ENCODE data around the gene HS2ST1. TPM values are rescaled to one million over a fixed set of nuclear protein-coding genes. Genes with fewer than 3 reads are reported as not detected.

HS2ST1 gene
- total and polyA plus RNA-seq, 10 of the 15 experiments (the other 5 are each of a cell fraction or from before 2014, with no cell fraction given), result 5.4 to 30.8 (median 18.6) TPM

GRCh38 chr1:86913896-86914600 lies 387 bp upstream of the HS2ST1 start, which contains the start of gene SELENOF (continued):
- TF ChIP-seq EZH2 (IDR thresholded peaks at IDR 0.05; ENCODE audit: borderline replicate concordance, control insufficient read depth, low read depth, low read length) (no peak), ASH2L (IDR thresholded peaks at IDR 0.05; ENCODE audit: borderline replicate concordance, low read depth) (no peak), NKRF (conservative IDR thresholded peaks at IDR 0.05) (peak; percentile 80; the same call in 1 of the 2 replicates), ZNF687 (IDR thresholded peaks at IDR 0.05) (no peak), NR2C1 (IDR thresholded peaks at IDR 0.05) (no peak), PAX8 (IDR thresholded peaks at IDR 0.05) (no peak), SMC3 (IDR thresholded peaks at IDR 0.05; ENCODE audit: borderline replicate concordance, low read length) (0 out of 2 replicates have a peak, but pooled peaks have one; percentile 1), CUX1 (IDR thresholded peaks at IDR 0.05; ENCODE audit: insufficient replicate concordance, low read depth, low read length) (no peak), BCL3 (IDR thresholded peaks at IDR 0.05; ENCODE audit: borderline replicate concordance, insufficient read depth, low read depth, low read length, poor library complexity, severe bottlenecking) (no peak), ZBTB33 (IDR thresholded peaks at IDR 0.05) (peak; percentile 28; the same call in 1 of the 2 replicates), NFIC (IDR thresholded peaks at IDR 0.05; ENCODE audit: low read depth, low read length) (no peak), ZNF217 (IDR thresholded peaks at IDR 0.05) (no peak), RAD51 (IDR thresholded peaks at IDR 0.05) (no peak; the same call in 1 of the 2 replicates)
